NB4 (cell line): ENCODE results near the gene UBL7.

Experiments
- MAX ChIP-seq: IDR thresholded peaks from 2 replicates; pipeline ENCODE4 v1.6.1; 2011; ENCODE audit warnings: low read depth, low read length
- MYC ChIP-seq: IDR thresholded peaks from 2 replicates; pipeline ENCODE4 v1.6.1; 2011; ENCODE audit warnings: low read depth, low read length
- POLR2A ChIP-seq: IDR thresholded peaks from 2 replicates; pipeline ENCODE4 v1.6.1; 2011; ENCODE audit warnings: mild to moderate bottlenecking; ENCODE audit not compliant: insufficient read length; ENCODE audit errors: extremely low read depth
- TF ChIP-seq, protein P1 (sequence below): IDR thresholded peaks from one replicate; pipeline ENCODE4 v1.5.1; 2012; ENCODE audit warnings: low read depth, low read length

DNA sequence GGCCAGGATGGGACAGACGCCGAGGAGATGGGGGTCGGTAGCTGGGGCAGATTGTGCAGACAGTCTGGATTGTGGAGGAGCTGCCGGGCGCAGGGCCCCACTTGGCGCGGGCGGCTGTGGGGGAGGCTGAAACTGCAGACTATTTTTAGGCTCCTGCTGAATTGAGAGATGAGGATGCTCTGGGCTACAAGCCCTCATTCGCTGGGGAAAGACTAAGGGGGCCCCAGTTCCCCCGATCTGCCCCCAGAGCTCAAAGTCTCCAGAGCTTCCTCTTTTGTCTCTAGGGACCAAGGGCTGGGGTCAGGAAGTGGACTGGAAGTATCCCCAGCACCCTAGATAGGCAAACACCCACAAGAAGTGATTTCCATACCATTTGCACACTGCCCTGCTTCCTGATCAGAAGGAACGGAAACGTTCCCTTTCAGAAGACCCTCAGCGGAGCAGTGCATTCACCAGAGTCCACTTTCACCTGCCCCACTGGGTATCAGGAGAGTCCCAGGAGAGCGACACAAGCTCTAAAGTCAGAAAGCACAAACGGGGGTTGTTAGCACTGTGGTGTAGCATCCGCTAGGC is 56.9 kb downstream of the UBL7 start:
- TF ChIP-seq, protein P1, sequence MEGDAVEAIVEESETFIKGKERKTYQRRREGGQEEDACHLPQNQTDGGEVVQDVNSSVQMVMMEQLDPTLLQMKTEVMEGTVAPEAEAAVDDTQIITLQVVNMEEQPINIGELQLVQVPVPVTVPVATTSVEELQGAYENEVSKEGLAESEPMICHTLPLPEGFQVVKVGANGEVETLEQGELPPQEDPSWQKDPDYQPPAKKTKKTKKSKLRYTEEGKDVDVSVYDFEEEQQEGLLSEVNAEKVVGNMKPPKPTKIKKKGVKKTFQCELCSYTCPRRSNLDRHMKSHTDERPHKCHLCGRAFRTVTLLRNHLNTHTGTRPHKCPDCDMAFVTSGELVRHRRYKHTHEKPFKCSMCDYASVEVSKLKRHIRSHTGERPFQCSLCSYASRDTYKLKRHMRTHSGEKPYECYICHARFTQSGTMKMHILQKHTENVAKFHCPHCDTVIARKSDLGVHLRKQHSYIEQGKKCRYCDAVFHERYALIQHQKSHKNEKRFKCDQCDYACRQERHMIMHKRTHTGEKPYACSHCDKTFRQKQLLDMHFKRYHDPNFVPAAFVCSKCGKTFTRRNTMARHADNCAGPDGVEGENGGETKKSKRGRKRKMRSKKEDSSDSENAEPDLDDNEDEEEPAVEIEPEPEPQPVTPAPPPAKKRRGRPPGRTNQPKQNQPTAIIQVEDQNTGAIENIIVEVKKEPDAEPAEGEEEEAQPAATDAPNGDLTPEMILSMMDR = no peak
- TF ChIP-seq MAX (no peak), POLR2A (no peak), MYC (0 out of 2 replicates have a peak, but pooled peaks have one; percentile 21)
